A549 (cell line): ENCODE results near the gene PRDM2. TPM values are rescaled to one million over a fixed set of nuclear protein-coding genes. Genes with fewer than 3 reads are reported as not detected.

Source experiments
- ATAC-seq, 2 experiments: fragments of 200-7000 bp in 1 of 2; fragments of >200 bp in 1 of 2; cut with Nextera tagmentation in 1 of 2; cut with Tn5 transposase in 1 of 2; 3 replicates each; pipeline versions ENCODE4 v1.8.0 to v1.9.1; 2018 to 2020; ENCODE audit warnings: mild to moderate bottlenecking in 1 of 2, moderate library complexity in 1 of 2
- CTCF ChIA-PET: fragments of 300-600 bp; sonication (Branson Sonifier 250); formaldehyde crosslinking; extraction: SDS; loops from one replicate; lab custom pipeline; 2021; ENCODE audit warnings: antibody characterized with exemption, inconsistent platforms; lab: Yijun Ruan, JAX
- POLR2A ChIA-PET: fragments of 350-600 bp; formaldehyde crosslinking; extraction: SDS; loops from one replicate; lab custom pipeline; 2021; ENCODE audit warnings: antibody characterized with exemption, inconsistent platforms; lab: Yijun Ruan, JAX
- DNase-seq, 2 experiments: peaks; one replicate each; pipeline versions ENCODE4 v3.0.0 to v3.0.0-alpha.2; 2011 to 2016; ENCODE audit warnings: low read depth in 1 of 2, low spot score in 1 of 2
- FAIRE-seq: peaks from 2 replicates; lab custom pipeline; 2011; peaks lifted over from hg19 to GRCh38; lab: Jason Lieb, UNC
- H3K27ac ChIP-seq, 2 experiments: fragments of >200 bp; sonication (Bioruptor Twin); formaldehyde crosslinking; 3 replicates each; pipeline ENCODE4 v1.5.1; 2016 to 2017
- H3K4me1 ChIP-seq: fragments of >200 bp; sonication (Bioruptor Twin); formaldehyde crosslinking; 3 replicates; pipeline ENCODE4 v1.6.1; 2016
- H3K4me2 ChIP-seq: fragments of >200 bp; sonication (Bioruptor Twin); formaldehyde crosslinking; 3 replicates; pipeline ENCODE4 v1.6.1; 2016
- H3K4me3 ChIP-seq: fragments of >200 bp; sonication (Bioruptor Twin); formaldehyde crosslinking; 3 replicates; pipeline ENCODE4 v1.5.1; 2016
- H3K9me3 ChIP-seq: fragments of >200 bp; sonication (Bioruptor Twin); formaldehyde crosslinking; 3 replicates; pipeline ENCODE4 v1.6.1; 2016
- E2F6 ChIP-seq: IDR thresholded peaks from 2 replicates; pipeline ENCODE4 v1.6.1; 2012; ENCODE audit warnings: low read depth, borderline replicate concordance
- EHF ChIP-seq: fragments of 250-450 bp; sonication (Bioruptor Pico); IDR thresholded peaks from 2 replicates; pipeline ENCODE4 v1.5.0; 2020; ENCODE audit warnings: mild to moderate bottlenecking
- JUNB ChIP-seq: fragments of >200 bp; sonication (Bioruptor Twin); formaldehyde crosslinking; IDR thresholded peaks from 2 replicates; pipeline ENCODE4 v1.6.1; 2016
- MYC ChIP-seq: IDR thresholded peaks from 2 replicates; pipeline ENCODE4 v1.6.1; 2012; ENCODE audit warnings: mild to moderate bottlenecking, inconsistent platforms, low read length, improper control_type of control experiment, borderline replicate concordance
- NFE2L2 ChIP-seq: fragments of 150-350 bp; conservative IDR thresholded peaks from 2 replicates; pipeline ENCODE4 v1.6.1; 2014; ENCODE audit warnings: low read length
- RAD21 ChIP-seq, 2 experiments: fragments of >200 bp in 1 of 2; sonication (Bioruptor Twin) in 1 of 2; formaldehyde crosslinking in 1 of 2; IDR thresholded peaks in 1 of 2; conservative IDR thresholded peaks in 1 of 2; 2 replicates in 1 of 2; 3 replicates in 1 of 2; pipeline ENCODE4 v1.6.1; 2012 to 2018; ENCODE audit warnings: inconsistent platforms in 1 of 2
- SMC3 ChIP-seq: fragments of >200 bp; sonication (Bioruptor Twin); formaldehyde crosslinking; IDR thresholded peaks from 3 replicates; pipeline ENCODE4 v1.6.1; 2018; ENCODE audit warnings: inconsistent platforms
- ZC3H11A ChIP-seq: fragments of 450-650 bp; IDR thresholded peaks from 2 replicates; pipeline ENCODE4 v1.6.1; 2014; ENCODE audit warnings: antibody characterized with exemption, mild to moderate bottlenecking
- ZFP36 ChIP-seq: fragments of 450-650 bp; IDR thresholded peaks from 2 replicates; pipeline ENCODE4 v1.6.1; 2014; ENCODE audit warnings: borderline replicate concordance; ENCODE audit not compliant: partially characterized antibody
- WGBS: methylation state at CpG from one replicate; pipeline ENCODE4 v1.1.6; 2017; ENCODE audit errors: missing lambda C conversion rate; 5-methylcytosine and 5-hydroxymethylcytosine counted together
- polyA plus RNA-seq, 4 experiments: library from polyadenylated mRNA; depleted of rRNA in 3 of 4; stranded (reverse); fragments of >200 nt; fragmentation: RNase III in 1 of 4; extraction: RNeasy Plus Mini Kit Qiagen cat#74134 plus additional on column Dnase treatment in 1 of 4; gene quantifications; 2 replicates in 3 of 4; 3 replicates in 1 of 4; pipeline ENCODE4 v1.2.3, GENCODE V29; 2011 to 2017
- TF ChIP-seq, protein P1 (sequence below): fragments of 200-600 bp; sonication (generic); IDR thresholded peaks from 2 replicates; pipeline ENCODE4 v1.6.1; 2016; ENCODE audit warnings: antibody characterized with exemption, mild to moderate bottlenecking, moderate library complexity
- TF ChIP-seq, protein P2 (sequence below): fragments of 250-450 bp; sonication (Bioruptor Pico); IDR thresholded peaks from 2 replicates; pipeline ENCODE4 v1.5.0; 2021; ENCODE audit warnings: mild to moderate bottlenecking, moderate library complexity, borderline replicate concordance
- TF ChIP-seq, protein P3 (sequence below): IDR thresholded peaks from 2 replicates; pipeline ENCODE4 v1.6.1; 2012
- TF ChIP-seq, protein P4 (sequence below): fragments of 450-650 bp; IDR thresholded peaks from 2 replicates; pipeline ENCODE4 v1.6.1; 2014; ENCODE audit warnings: antibody characterized with exemption
- TF ChIP-seq, protein P5 (sequence below): fragments of 150-350 bp; IDR thresholded peaks from 2 replicates; pipeline ENCODE4 v1.6.1; 2014; ENCODE audit warnings: low read depth, mild to moderate bottlenecking, low read length
- TF ChIP-seq, protein P6 (sequence below): fragments of >200 bp; sonication (Bioruptor Twin); formaldehyde crosslinking; IDR thresholded peaks from 3 replicates; pipeline ENCODE4 v1.5.1; 2016

Gene PRDM2
- polyA plus RNA-seq, 2 of the 4 experiments (the other 2 are of a cell fraction), result 7.9 to 8.4 TPM

- TF ChIP-seq, protein P1, sequence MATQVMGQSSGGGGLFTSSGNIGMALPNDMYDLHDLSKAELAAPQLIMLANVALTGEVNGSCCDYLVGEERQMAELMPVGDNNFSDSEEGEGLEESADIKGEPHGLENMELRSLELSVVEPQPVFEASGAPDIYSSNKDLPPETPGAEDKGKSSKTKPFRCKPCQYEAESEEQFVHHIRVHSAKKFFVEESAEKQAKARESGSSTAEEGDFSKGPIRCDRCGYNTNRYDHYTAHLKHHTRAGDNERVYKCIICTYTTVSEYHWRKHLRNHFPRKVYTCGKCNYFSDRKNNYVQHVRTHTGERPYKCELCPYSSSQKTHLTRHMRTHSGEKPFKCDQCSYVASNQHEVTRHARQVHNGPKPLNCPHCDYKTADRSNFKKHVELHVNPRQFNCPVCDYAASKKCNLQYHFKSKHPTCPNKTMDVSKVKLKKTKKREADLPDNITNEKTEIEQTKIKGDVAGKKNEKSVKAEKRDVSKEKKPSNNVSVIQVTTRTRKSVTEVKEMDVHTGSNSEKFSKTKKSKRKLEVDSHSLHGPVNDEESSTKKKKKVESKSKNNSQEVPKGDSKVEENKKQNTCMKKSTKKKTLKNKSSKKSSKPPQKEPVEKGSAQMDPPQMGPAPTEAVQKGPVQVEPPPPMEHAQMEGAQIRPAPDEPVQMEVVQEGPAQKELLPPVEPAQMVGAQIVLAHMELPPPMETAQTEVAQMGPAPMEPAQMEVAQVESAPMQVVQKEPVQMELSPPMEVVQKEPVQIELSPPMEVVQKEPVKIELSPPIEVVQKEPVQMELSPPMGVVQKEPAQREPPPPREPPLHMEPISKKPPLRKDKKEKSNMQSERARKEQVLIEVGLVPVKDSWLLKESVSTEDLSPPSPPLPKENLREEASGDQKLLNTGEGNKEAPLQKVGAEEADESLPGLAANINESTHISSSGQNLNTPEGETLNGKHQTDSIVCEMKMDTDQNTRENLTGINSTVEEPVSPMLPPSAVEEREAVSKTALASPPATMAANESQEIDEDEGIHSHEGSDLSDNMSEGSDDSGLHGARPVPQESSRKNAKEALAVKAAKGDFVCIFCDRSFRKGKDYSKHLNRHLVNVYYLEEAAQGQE, result no peak
- TF ChIP-seq, protein P2, sequence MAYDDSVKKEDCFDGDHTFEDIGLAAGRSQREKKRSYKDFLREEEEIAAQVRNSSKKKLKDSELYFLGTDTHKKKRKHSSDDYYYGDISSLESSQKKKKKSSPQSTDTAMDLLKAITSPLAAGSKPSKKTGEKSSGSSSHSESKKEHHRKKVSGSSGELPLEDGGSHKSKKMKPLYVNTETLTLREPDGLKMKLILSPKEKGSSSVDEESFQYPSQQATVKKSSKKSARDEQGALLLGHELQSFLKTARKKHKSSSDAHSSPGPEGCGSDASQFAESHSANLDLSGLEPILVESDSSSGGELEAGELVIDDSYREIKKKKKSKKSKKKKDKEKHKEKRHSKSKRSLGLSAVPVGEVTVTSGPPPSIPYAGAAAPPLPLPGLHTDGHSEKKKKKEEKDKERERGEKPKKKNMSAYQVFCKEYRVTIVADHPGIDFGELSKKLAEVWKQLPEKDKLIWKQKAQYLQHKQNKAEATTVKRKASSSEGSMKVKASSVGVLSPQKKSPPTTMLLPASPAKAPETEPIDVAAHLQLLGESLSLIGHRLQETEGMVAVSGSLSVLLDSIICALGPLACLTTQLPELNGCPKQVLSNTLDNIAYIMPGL (CRISPR knock-in tag), result no peak
- TF ChIP-seq, protein P3, sequence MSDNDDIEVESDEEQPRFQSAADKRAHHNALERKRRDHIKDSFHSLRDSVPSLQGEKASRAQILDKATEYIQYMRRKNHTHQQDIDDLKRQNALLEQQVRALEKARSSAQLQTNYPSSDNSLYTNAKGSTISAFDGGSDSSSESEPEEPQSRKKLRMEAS, result no peak
- TF ChIP-seq, protein P4, sequence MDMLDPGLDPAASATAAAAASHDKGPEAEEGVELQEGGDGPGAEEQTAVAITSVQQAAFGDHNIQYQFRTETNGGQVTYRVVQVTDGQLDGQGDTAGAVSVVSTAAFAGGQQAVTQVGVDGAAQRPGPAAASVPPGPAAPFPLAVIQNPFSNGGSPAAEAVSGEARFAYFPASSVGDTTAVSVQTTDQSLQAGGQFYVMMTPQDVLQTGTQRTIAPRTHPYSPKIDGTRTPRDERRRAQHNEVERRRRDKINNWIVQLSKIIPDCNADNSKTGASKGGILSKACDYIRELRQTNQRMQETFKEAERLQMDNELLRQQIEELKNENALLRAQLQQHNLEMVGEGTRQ, result no peak
- no peak for TF ChIP-seq SMC3
These were observed 37.4 kb downstream of the PRDM2 start (continued) for GRCh38 chr1:13737398-13737797.

DNA sequence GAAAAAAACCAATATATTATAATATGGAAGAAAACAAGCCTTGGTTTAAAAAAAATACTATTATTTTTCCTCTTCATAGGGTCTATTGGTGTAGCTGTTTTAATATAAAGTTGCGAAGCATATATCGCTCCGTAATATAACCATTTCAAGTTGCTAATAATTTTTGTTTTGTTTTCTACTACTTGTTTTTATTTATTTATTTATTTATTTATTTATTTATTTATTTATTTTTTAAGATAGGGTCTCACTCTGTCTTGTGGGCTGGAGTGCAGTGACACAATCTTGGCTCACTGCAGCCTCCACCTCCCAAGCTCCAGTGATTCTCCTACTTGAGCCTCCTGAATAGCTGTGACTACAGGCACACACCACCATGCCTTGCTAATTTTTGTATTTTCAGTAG lies 46.4 kb downstream of the PRDM2 start:
- Histone ChIP-seq H3K4me2 (no peak overlapping the region), H3K9me3 (no peaks in the 10 kb centered on the region), H3K4me3 (no peak overlapping the region), H3K4me1 (peaks cover 10% of the 10 kb centered on the region; the same call in 2 of the 3 replicates), H3K27ac (no peak overlapping the region)
- 93% methylated on average over 3 of the region's 3 CpGs for WGBS
- ChIA-PET POLR2A (no interaction called here), CTCF (interaction anchor here (0.6 kb wide), 1 partner anchor 920 kb away, joined by 4 read pairs; no protein-coding TSS in a partner anchor)
- ATAC-seq (no peak), FAIRE-seq (no peak), DNase-seq (no peak)
- TF ChIP-seq RAD21 (conservative IDR thresholded peaks at IDR 0.05 in 1 of 2, IDR thresholded peaks at IDR 0.05 in 1 of 2) (no peak), ZC3H11A (peak; percentile 54)

DNA sequence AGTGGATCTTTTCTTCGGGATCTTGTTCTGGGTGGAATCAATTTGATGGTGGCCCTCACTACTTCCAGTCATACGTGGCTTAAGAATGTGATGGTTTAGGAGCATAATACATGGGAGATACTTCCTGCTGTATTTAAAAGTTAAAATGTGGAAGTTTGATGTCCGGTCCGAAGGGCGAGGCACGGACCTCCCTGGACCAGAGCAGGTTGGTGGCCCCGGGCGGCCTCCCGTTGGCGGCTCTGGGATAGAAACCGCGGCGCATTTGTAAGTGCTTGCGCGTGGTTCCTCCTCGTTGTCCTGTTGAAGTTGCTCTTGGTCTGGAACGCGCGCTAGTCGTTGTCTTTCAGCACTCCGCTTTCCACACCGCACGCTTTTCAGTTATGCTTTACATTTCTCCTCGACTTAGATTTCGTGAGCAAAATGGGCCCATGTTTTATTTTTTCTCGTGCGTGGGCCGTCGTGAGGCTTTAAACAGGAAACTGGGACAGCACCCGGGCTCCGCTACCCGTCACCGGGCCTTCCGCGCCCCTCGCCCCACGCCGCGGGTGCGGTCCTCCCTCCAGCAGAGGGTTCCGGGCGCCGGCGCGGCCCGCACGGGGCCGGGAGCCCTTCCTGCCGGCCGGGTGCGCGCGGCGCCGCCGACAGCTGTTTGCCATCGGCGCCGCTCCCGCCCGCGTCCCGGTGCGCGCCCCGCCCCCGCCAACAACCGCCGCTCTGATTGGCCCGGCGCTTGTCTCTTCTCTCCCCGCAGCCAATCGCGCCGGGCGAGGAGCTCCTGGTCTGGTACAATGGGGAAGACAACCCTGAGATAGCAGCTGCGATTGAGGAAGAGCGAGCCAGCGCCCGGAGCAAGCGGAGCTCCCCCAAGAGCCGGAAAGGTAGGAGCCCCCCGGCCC lies 48.9 kb downstream of the PRDM2 start:
- peaks cover 11% of the 10 kb centered on the region; the same call in 2 of the 3 replicates for H3K4me1 ChIP-seq
- peak overlapping the region; percentile 87 to 91 for H3K27ac ChIP-seq
- DNase-seq (peak; percentile 89 to 92), FAIRE-seq (no peak), ATAC-seq (peak; percentile 98 to 99)
- ChIA-PET CTCF (interaction anchor here (1.1 kb wide), 1 partner anchor 19 kb away, joined by 4 read pairs; no protein-coding TSS in a partner anchor), POLR2A (interaction anchor here (1.1 to 1.4 kb wide), 3 partner anchors 9 to 84 kb away, joined by 3 to 5 read pairs (median 4); no protein-coding TSS in a partner anchor)
- peak overlapping the region; percentile 91 for H3K4me2 ChIP-seq
- H3K9me3 ChIP-seq, result no peaks in the 10 kb centered on the region
- peak overlapping the region; percentile 99 for H3K4me3 ChIP-seq
- 11% methylated on average over 20 of the region's 83 CpGs for WGBS
- TF ChIP-seq JUNB, result no peak
- no peak; the same call in 1 of the 2 replicates for TF ChIP-seq MYC
- no peak for TF ChIP-seq ZFP36
- TF ChIP-seq, protein P5, sequence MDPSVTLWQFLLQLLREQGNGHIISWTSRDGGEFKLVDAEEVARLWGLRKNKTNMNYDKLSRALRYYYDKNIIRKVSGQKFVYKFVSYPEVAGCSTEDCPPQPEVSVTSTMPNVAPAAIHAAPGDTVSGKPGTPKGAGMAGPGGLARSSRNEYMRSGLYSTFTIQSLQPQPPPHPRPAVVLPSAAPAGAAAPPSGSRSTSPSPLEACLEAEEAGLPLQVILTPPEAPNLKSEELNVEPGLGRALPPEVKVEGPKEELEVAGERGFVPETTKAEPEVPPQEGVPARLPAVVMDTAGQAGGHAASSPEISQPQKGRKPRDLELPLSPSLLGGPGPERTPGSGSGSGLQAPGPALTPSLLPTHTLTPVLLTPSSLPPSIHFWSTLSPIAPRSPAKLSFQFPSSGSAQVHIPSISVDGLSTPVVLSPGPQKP, result no peak
- no peak for TF ChIP-seq NFE2L2
- TF ChIP-seq E2F6, result no peak
- TF ChIP-seq RAD21 (conservative IDR thresholded peaks at IDR 0.05 in 1 of 2, IDR thresholded peaks at IDR 0.05 in 1 of 2), result no peak
- TF ChIP-seq, protein P1, result no peak
- TF ChIP-seq, protein P6, sequence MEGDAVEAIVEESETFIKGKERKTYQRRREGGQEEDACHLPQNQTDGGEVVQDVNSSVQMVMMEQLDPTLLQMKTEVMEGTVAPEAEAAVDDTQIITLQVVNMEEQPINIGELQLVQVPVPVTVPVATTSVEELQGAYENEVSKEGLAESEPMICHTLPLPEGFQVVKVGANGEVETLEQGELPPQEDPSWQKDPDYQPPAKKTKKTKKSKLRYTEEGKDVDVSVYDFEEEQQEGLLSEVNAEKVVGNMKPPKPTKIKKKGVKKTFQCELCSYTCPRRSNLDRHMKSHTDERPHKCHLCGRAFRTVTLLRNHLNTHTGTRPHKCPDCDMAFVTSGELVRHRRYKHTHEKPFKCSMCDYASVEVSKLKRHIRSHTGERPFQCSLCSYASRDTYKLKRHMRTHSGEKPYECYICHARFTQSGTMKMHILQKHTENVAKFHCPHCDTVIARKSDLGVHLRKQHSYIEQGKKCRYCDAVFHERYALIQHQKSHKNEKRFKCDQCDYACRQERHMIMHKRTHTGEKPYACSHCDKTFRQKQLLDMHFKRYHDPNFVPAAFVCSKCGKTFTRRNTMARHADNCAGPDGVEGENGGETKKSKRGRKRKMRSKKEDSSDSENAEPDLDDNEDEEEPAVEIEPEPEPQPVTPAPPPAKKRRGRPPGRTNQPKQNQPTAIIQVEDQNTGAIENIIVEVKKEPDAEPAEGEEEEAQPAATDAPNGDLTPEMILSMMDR, result peak; percentile 24; the same call in 1 of the 3 replicates
- no peak for TF ChIP-seq EHF
